HCT116 (cell line): Measurements from ENCODE around the gene ST7. TPM values are rescaled to one million over a fixed set of nuclear protein-coding genes. Genes with fewer than 3 reads are reported as not detected.

Experiments
- ATAC-seq: fragments of 200-7000 bp; cut with Tn5 transposase; 2 replicates; pipeline ENCODE4 v1.9.1; 2020; ENCODE audit warnings: mild to moderate bottlenecking, moderate library complexity
- BruUV-seq: library from RNA; stranded (reverse); fragments of 400-500 nt; replicated peaks from 2 replicates; lab custom pipeline; 2021; lab: Mats Ljungman, UMichigan
- CTCF ChIA-PET: fragments of 300-600 bp; sonication (Branson Sonifier 250); formaldehyde crosslinking; loops from one replicate; lab custom pipeline; 2021; ENCODE audit warnings: antibody characterized with exemption; lab: Charles Lee
- POLR2A ChIA-PET: fragments of 300-600, 350-600 bp; sonication (Branson Sonifier 250); formaldehyde crosslinking; loops from one replicate; lab custom pipeline; 2021; ENCODE audit warnings: antibody characterized with exemption; lab: Charles Lee
- RAD21 ChIA-PET, 2 experiments: fragments of 300-600 bp; sonication (Branson Sonifier 250); formaldehyde crosslinking; loops; one replicate each; lab custom pipeline; 2023; ENCODE audit warnings: low total read pairs in 2 of 2; ENCODE audit not compliant: uncharacterized antibody in 2 of 2, unreplicated experiment in 2 of 2, low non-redundant PET in 1 of 2; lab: Charles Lee
- DNase-seq: peaks from one replicate; pipeline ENCODE4 v3.0.0-alpha.2; 2010; ENCODE audit warnings: low read depth, low spot score
- H2AFZ ChIP-seq: fragments of 200-600 bp; shearing (Covaris generic), sonication (generic); 2 replicates; pipeline ENCODE4 v1.6.1; 2017; ENCODE audit warnings: low read depth, mixed run types, mixed read lengths, antibody characterized with exemption, low read length; ENCODE audit not compliant: poor library complexity, severe bottlenecking
- H3K27ac ChIP-seq: 2 replicates; pipeline ENCODE4 v1.5.1; 2012; ENCODE audit warnings: low read depth, low read length
- H3K27me3 ChIP-seq: fragments of 200-600 bp; sonication (generic); 2 replicates; pipeline ENCODE4 v1.6.1; 2016; ENCODE audit warnings: mixed run types, low read length, mixed read lengths; ENCODE audit not compliant: insufficient read depth
- H3K36me3 ChIP-seq, 2 experiments: fragments of 200-500 bp in 1 of 2; fragments of 200-600 bp in 1 of 2; sonication (Bioruptor generic) in 1 of 2; sonication (generic) in 1 of 2; 2 replicates each; pipeline versions ENCODE4 v1.5.1 to v1.6.1; 2014 to 2016; ENCODE audit warnings: low read length in 2 of 2, inconsistent platforms in 1 of 2, mixed read lengths in 1 of 2, mixed run types in 1 of 2; ENCODE audit not compliant: insufficient read depth in 2 of 2, control insufficient read depth in 1 of 2
- H3K4me1 ChIP-seq, 2 experiments: fragments of 200-600 bp in 1 of 2; sonication (generic) in 1 of 2; 2 replicates each; pipeline versions ENCODE4 v1.5.1 to v1.6.1; 2012 to 2017; ENCODE audit warnings: low read length in 2 of 2, inconsistent platforms in 1 of 2, mild to moderate bottlenecking in 1 of 2, mixed read lengths in 1 of 2, mixed run types in 1 of 2, moderate library complexity in 1 of 2; ENCODE audit not compliant: insufficient read depth in 2 of 2, control insufficient read depth in 1 of 2
- H3K4me2 ChIP-seq: fragments of 200-600 bp; sonication (generic); 2 replicates; pipeline ENCODE4 v1.6.1; 2017; ENCODE audit warnings: mixed run types, low read length, mixed read lengths
- H3K4me3 ChIP-seq, 2 experiments: fragments of 200-600 bp in 1 of 2; sonication (generic) in 1 of 2; replicated peaks in 1 of 2; 2 replicates each; pipeline ENCODE4 v1.5.1; 2011 to 2016; ENCODE audit warnings: low read length in 2 of 2, control low read depth in 1 of 2, low read depth in 1 of 2, mild to moderate bottlenecking in 1 of 2, mixed read lengths in 1 of 2, mixed run types in 1 of 2
- H3K79me2 ChIP-seq: fragments of 200-600 bp; sonication (generic); 2 replicates; pipeline ENCODE4 v1.6.1; 2017; ENCODE audit warnings: mild to moderate bottlenecking, mixed run types, low read length, moderate library complexity, mixed read lengths; ENCODE audit not compliant: insufficient read depth
- H3K9ac ChIP-seq: fragments of 200-600 bp; sonication (generic); 2 replicates; pipeline ENCODE4 v1.6.1; 2016; ENCODE audit warnings: low read length, mixed read lengths
- H3K9me2 ChIP-seq: fragments of 200-600 bp; sonication (generic), shearing (Covaris generic); 2 replicates; pipeline ENCODE4 v1.6.1; 2017; ENCODE audit warnings: mixed run types, mild to moderate bottlenecking, moderate library complexity; ENCODE audit not compliant: insufficient read depth
- H3K9me3 ChIP-seq, 2 experiments: fragments of 200-500 bp in 1 of 2; fragments of 200-600 bp in 1 of 2; sonication (Bioruptor generic) in 1 of 2; sonication (generic) in 1 of 2; 2 replicates each; pipeline ENCODE4 v1.6.1; 2014 to 2017; ENCODE audit warnings: low read length in 2 of 2, mixed read lengths in 2 of 2, inconsistent platforms in 1 of 2, low read depth in 1 of 2, mild to moderate bottlenecking in 1 of 2, mixed run types in 1 of 2, moderate library complexity in 1 of 2; ENCODE audit not compliant: control insufficient read depth in 1 of 2, insufficient read depth in 1 of 2
- H4K20me1 ChIP-seq: fragments of 200-600 bp; sonication (generic), shearing (Covaris generic); 2 replicates; pipeline ENCODE4 v1.6.1; 2017; ENCODE audit warnings: mixed run types, mild to moderate bottlenecking, moderate library complexity; ENCODE audit not compliant: insufficient read depth
- CBX3 ChIP-seq: IDR thresholded peaks from 2 replicates; pipeline ENCODE4 v1.6.1; 2012; ENCODE audit warnings: low read depth
- CEBPB ChIP-seq: IDR thresholded peaks from 2 replicates; pipeline ENCODE4 v1.6.1; 2012; ENCODE audit warnings: low read depth
- EGR1 ChIP-seq: IDR thresholded peaks from 2 replicates; pipeline ENCODE4 v1.6.1; 2012; ENCODE audit warnings: low read depth
- ELF1 ChIP-seq: IDR thresholded peaks from 2 replicates; pipeline ENCODE4 v1.6.1; 2012; ENCODE audit warnings: low read depth, borderline replicate concordance
- EZH2 ChIP-seq: fragments of 200-600 bp; sonication (generic); IDR thresholded peaks from 2 replicates; pipeline ENCODE4 v1.6.1; 2017; ENCODE audit warnings: antibody characterized with exemption, mixed run types
- FOSL1 ChIP-seq: IDR thresholded peaks from 2 replicates; pipeline ENCODE4 v1.6.1; 2012; ENCODE audit warnings: low read depth
- POLR2A ChIP-seq: IDR thresholded peaks from 2 replicates; pipeline ENCODE4 v1.7.0; 2011; ENCODE audit warnings: borderline replicate concordance; ENCODE audit not compliant: insufficient read depth, insufficient read length; ENCODE audit errors: extremely low read depth
- POLR2AphosphoS5 ChIP-seq: IDR thresholded peaks from 2 replicates; pipeline ENCODE4 v1.6.1; 2011; ENCODE audit warnings: mild to moderate bottlenecking, low read depth, low read length, moderate library complexity
- SIN3A ChIP-seq: IDR thresholded peaks from 2 replicates; pipeline ENCODE4 v1.6.1; 2012; ENCODE audit warnings: low read depth
- SP1 ChIP-seq: IDR thresholded peaks from 2 replicates; pipeline ENCODE4 v1.6.1; 2012; ENCODE audit warnings: low read depth
- SRF ChIP-seq: IDR thresholded peaks from 2 replicates; pipeline ENCODE4 v1.6.1; 2012; ENCODE audit warnings: low read depth
- TCF7L2 ChIP-seq: IDR thresholded peaks from 2 replicates; pipeline ENCODE4 v1.7.0; 2011; ENCODE audit warnings: borderline replicate concordance, inconsistent platforms; ENCODE audit not compliant: insufficient read depth, insufficient read length; ENCODE audit errors: extremely low read depth
- YY1 ChIP-seq: IDR thresholded peaks from 2 replicates; pipeline ENCODE4 v1.6.1; 2011; ENCODE audit warnings: low read length, low read depth, moderate library complexity, mild to moderate bottlenecking; ENCODE audit not compliant: insufficient replicate concordance; ENCODE audit errors: extremely low read depth
- ZFX ChIP-seq: fragments of 450-650 bp; IDR thresholded peaks from 2 replicates; pipeline ENCODE4 v1.6.1; 2017
- intact Hi-C: fragments of 100-400 bp; cut with micrococcal nuclease; formaldehyde crosslinking; loops from 2 replicates; pipeline ENCODE4 v1.10.0; 2022
- total RNA-seq: library from RNA; stranded (reverse); gene quantifications from one replicate; pipeline ENCODE4 v1.2.1, GENCODE V29; 2021; ENCODE audit not compliant: unreplicated experiment
- TF ChIP-seq, protein P1 (sequence below), 3 experiments: fragments of 200-600 bp in 1 of 3; sonication (generic) in 1 of 3; IDR thresholded peaks in 2 of 3; conservative IDR thresholded peaks in 1 of 3; 2 replicates each; pipeline ENCODE4 v1.5.1; 2012 to 2017; ENCODE audit warnings: low read depth in 2 of 3, low read length in 2 of 3, antibody characterized with exemption in 1 of 3, borderline replicate concordance in 1 of 3, control low read depth in 1 of 3, mild to moderate bottlenecking in 1 of 3, mixed read lengths in 1 of 3, mixed run types in 1 of 3, moderate library complexity in 1 of 3; ENCODE audit not compliant: insufficient read depth in 1 of 3
- TF ChIP-seq, protein P2 (sequence below): IDR thresholded peaks from 2 replicates; pipeline ENCODE4 v1.6.1; 2012; ENCODE audit warnings: low read depth
- TF ChIP-seq, protein P3 (sequence below): IDR thresholded peaks from 2 replicates; pipeline ENCODE4 v1.6.1; 2011; ENCODE audit warnings: mild to moderate bottlenecking, low read length, moderate library complexity; ENCODE audit not compliant: insufficient replicate concordance; ENCODE audit errors: extremely low read depth

The ST7 gene
- total RNA-seq, 1 experiment from 2014 or later = 12.6 TPM

- no peaks in the 10 kb centered on the region for H4K20me1 ChIP-seq
- BruUV-seq = no TSS peak
- DNase-seq (no peak), ATAC-seq (no peak)
- no peak overlapping the region for H3K4me2 ChIP-seq
- no peak overlapping the region for H2AFZ ChIP-seq
- no peaks in the 10 kb centered on the region for H3K36me3 ChIP-seq
- no peak overlapping the region for H3K27ac ChIP-seq
- ChIA-PET RAD21 (no interaction called here), CTCF (interaction anchor here (1.9 kb wide), 1 partner anchor 11 kb away, joined by 5 read pairs; no protein-coding TSS in a partner anchor), POLR2A (no interaction called here)
- H3K9me3 ChIP-seq = no peaks in the 10 kb centered on the region
- no peak overlapping the region for H3K9ac ChIP-seq
- no peaks in the 10 kb centered on the region for H3K27me3 ChIP-seq
- H3K4me3 ChIP-seq = no peak overlapping the region
- no peaks in the 10 kb centered on the region for H3K79me2 ChIP-seq
- intact Hi-C loops = no loop called here
- no peaks in the 10 kb centered on the region for H3K9me2 ChIP-seq
- peaks cover 0 to 7% of the 10 kb centered on the region in 2 experiments; a peak in 1 of 4 replicates for H3K4me1 ChIP-seq
- no peak for TF ChIP-seq POLR2A
- no peak for TF ChIP-seq POLR2AphosphoS5
- no peak for TF ChIP-seq EGR1
- no peak for TF ChIP-seq EZH2
- TF ChIP-seq CBX3 = no peak
- TF ChIP-seq SP1 = no peak
- TF ChIP-seq, protein P1, sequence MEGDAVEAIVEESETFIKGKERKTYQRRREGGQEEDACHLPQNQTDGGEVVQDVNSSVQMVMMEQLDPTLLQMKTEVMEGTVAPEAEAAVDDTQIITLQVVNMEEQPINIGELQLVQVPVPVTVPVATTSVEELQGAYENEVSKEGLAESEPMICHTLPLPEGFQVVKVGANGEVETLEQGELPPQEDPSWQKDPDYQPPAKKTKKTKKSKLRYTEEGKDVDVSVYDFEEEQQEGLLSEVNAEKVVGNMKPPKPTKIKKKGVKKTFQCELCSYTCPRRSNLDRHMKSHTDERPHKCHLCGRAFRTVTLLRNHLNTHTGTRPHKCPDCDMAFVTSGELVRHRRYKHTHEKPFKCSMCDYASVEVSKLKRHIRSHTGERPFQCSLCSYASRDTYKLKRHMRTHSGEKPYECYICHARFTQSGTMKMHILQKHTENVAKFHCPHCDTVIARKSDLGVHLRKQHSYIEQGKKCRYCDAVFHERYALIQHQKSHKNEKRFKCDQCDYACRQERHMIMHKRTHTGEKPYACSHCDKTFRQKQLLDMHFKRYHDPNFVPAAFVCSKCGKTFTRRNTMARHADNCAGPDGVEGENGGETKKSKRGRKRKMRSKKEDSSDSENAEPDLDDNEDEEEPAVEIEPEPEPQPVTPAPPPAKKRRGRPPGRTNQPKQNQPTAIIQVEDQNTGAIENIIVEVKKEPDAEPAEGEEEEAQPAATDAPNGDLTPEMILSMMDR (IDR thresholded peaks at IDR 0.05 in 2 of 3, conservative IDR thresholded peaks at IDR 0.05 in 1 of 3; ENCODE audit: borderline replicate concordance in 1 of 3, insufficient read depth in 1 of 3, low read depth in 2 of 3, low read length in 2 of 3) = no peak
- TF ChIP-seq SIN3A = no peak
- TF ChIP-seq FOSL1 = no peak
- no peak for TF ChIP-seq YY1
- TF ChIP-seq, protein P2, sequence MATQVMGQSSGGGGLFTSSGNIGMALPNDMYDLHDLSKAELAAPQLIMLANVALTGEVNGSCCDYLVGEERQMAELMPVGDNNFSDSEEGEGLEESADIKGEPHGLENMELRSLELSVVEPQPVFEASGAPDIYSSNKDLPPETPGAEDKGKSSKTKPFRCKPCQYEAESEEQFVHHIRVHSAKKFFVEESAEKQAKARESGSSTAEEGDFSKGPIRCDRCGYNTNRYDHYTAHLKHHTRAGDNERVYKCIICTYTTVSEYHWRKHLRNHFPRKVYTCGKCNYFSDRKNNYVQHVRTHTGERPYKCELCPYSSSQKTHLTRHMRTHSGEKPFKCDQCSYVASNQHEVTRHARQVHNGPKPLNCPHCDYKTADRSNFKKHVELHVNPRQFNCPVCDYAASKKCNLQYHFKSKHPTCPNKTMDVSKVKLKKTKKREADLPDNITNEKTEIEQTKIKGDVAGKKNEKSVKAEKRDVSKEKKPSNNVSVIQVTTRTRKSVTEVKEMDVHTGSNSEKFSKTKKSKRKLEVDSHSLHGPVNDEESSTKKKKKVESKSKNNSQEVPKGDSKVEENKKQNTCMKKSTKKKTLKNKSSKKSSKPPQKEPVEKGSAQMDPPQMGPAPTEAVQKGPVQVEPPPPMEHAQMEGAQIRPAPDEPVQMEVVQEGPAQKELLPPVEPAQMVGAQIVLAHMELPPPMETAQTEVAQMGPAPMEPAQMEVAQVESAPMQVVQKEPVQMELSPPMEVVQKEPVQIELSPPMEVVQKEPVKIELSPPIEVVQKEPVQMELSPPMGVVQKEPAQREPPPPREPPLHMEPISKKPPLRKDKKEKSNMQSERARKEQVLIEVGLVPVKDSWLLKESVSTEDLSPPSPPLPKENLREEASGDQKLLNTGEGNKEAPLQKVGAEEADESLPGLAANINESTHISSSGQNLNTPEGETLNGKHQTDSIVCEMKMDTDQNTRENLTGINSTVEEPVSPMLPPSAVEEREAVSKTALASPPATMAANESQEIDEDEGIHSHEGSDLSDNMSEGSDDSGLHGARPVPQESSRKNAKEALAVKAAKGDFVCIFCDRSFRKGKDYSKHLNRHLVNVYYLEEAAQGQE = no peak
- no peak for TF ChIP-seq SRF
- no peak for TF ChIP-seq ZFX
- TF ChIP-seq TCF7L2 = no peak
- no peak for TF ChIP-seq CEBPB
- no peak for TF ChIP-seq ELF1
- TF ChIP-seq, protein P3, sequence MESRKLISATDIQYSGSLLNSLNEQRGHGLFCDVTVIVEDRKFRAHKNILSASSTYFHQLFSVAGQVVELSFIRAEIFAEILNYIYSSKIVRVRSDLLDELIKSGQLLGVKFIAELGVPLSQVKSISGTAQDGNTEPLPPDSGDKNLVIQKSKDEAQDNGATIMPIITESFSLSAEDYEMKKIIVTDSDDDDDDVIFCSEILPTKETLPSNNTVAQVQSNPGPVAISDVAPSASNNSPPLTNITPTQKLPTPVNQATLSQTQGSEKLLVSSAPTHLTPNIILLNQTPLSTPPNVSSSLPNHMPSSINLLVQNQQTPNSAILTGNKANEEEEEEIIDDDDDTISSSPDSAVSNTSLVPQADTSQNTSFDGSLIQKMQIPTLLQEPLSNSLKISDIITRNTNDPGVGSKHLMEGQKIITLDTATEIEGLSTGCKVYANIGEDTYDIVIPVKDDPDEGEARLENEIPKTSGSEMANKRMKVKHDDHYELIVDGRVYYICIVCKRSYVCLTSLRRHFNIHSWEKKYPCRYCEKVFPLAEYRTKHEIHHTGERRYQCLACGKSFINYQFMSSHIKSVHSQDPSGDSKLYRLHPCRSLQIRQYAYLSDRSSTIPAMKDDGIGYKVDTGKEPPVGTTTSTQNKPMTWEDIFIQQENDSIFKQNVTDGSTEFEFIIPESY = no peak
These were observed 185.7 kb downstream of the ST7 start for GRCh38 chr7:117138981-117139380.
